ENCODE results near the gene ADCY5. TPM values are rescaled to one million over a fixed set of nuclear protein-coding genes. Genes with fewer than 3 reads are reported as not detected.

Gene ADCY5
- total RNA-seq, 4 donors from 2014 or later: 3.5 to 44.6 (median 14.5) TPM

GRCh38 chr3:123404391-123404790 lies 44.5 kb downstream of the ADCY5 start:
- Histone ChIP-seq H3K9me3 (no peaks in the 10 kb centered on the region), H3K4me1 (peaks cover 0 to 13% (median 0%) of the 10 kb centered on the region in 4 donors), H3K4me3 (no peak overlapping the region), H3K27me3 (no peaks in the 10 kb centered on the region), H3K36me3 (no peaks in the 10 kb centered on the region), H3K27ac (peak overlapping the region in 2 of 4 donors; percentile 49 to 75)
- TF ChIP-seq CTCF (IDR thresholded peaks at IDR 0.05) (no peak), POLR2A (IDR thresholded peaks at IDR 0.05) (no peak)
- DNase-seq: no peak

GRCh38 chr3:123401836-123402530 lies 46.9 kb downstream of the ADCY5 start:
- Histone ChIP-seq H3K4me3 (no peak overlapping the region), H3K9me3 (no peaks in the 10 kb centered on the region), H3K36me3 (no peaks in the 10 kb centered on the region), H3K27me3 (no peaks in the 10 kb centered on the region), H3K4me1 (peaks cover 0 to 13% (median 0%) of the 10 kb centered on the region in 4 donors), H3K27ac (peak overlapping the region in 2 of 4 donors; percentile 41 to 75)
- TF ChIP-seq POLR2A (IDR thresholded peaks at IDR 0.05) (no peak), CTCF (IDR thresholded peaks at IDR 0.05) (no peak)
- no peak for DNase-seq

- Histone ChIP-seq H3K27me3 (no peaks in the 10 kb centered on the region), H3K4me1 (peaks cover 0 to 8% (median 0%) of the 10 kb centered on the region in 4 donors), H3K36me3 (no peaks in the 10 kb centered on the region), H3K4me3 (no peak overlapping the region), H3K27ac (peak overlapping the region in 2 of 4 donors; percentile 44 to 75), H3K9me3 (no peaks in the 10 kb centered on the region)
- TF ChIP-seq CTCF (IDR thresholded peaks at IDR 0.05) (no peak), POLR2A (IDR thresholded peaks at IDR 0.05) (no peak)
- DNase-seq: no peak
These were observed 48.7 kb downstream of the ADCY5 start for GRCh38 chr3:123400169-123400568.

- H3K27ac ChIP-seq: peak overlapping the region in 2 of 4 donors; percentile 44 to 75
- TF ChIP-seq POLR2A (IDR thresholded peaks at IDR 0.05) (no peak), CTCF (IDR thresholded peaks at IDR 0.05) (no peak)
- no peaks in the 10 kb centered on the region for H3K9me3 ChIP-seq
These were observed 49.2 kb downstream of the ADCY5 start for GRCh38 chr3:123399653-123400052.

GRCh38 chr3:123397921-123398785 lies 50.7 kb downstream of the ADCY5 start:
- TF ChIP-seq CTCF (IDR thresholded peaks at IDR 0.05) (no peak), POLR2A (IDR thresholded peaks at IDR 0.05) (no peak)
- H3K9me3 ChIP-seq: no peaks in the 10 kb centered on the region
- no peaks in the 10 kb centered on the region for H3K36me3 ChIP-seq
- H3K27me3 ChIP-seq: no peaks in the 10 kb centered on the region
- peak overlapping the region in 1 of 4 donors; percentile 62 for H3K27ac ChIP-seq
- no peaks in the 10 kb centered on the region for H3K4me1 ChIP-seq
- H3K4me3 ChIP-seq: no peak overlapping the region
- DNase-seq: no peak

More at GRCh38 chr3:123399653-123400052, 49.2 kb downstream of the ADCY5 start:
- no peaks in the 10 kb centered on the region for H3K27me3 ChIP-seq
- H3K4me1 ChIP-seq: peaks cover 0 to 2% (median 0%) of the 10 kb centered on the region in 4 donors
- no peaks in the 10 kb centered on the region for H3K36me3 ChIP-seq
- no peak overlapping the region for H3K4me3 ChIP-seq
- DNase-seq: no peak

Data from Peyer's patch (tissue), 4 donors.